Caco-2 (cell line): ENCODE measurements around the gene VRK1. TPM values are rescaled to one million over a fixed set of nuclear protein-coding genes. Genes with fewer than 3 reads are reported as not detected.

Source experiments
- BruUV-seq: library from RNA; stranded (reverse); fragments of 400-500 nt; replicated peaks from 2 replicates; lab custom pipeline; 2021; lab: Mats Ljungman, UMichigan
- CTCF ChIA-PET: fragments of 300-600 bp; sonication (Branson Sonifier 250); formaldehyde crosslinking; loops from one replicate; lab custom pipeline; 2022; ENCODE audit warnings: antibody characterized with exemption; lab: Charles Lee
- POLR2A ChIA-PET: fragments of 300-600 bp; sonication (Branson Sonifier 250); formaldehyde crosslinking; loops from one replicate; lab custom pipeline; 2022; ENCODE audit warnings: antibody characterized with exemption; lab: Charles Lee
- DNase-seq, 2 experiments: peaks; one replicate each; pipeline versions ENCODE4 v3.0.0 to v3.0.0-alpha.2; 2020 to 2022
- H3K27me3 ChIP-seq: replicated peaks from 2 replicates; pipeline ENCODE4 v1.6.0; 2011; ENCODE audit warnings: low read length; ENCODE audit not compliant: control insufficient read depth, insufficient read depth
- H3K36me3 ChIP-seq: 2 replicates; pipeline ENCODE4 v1.5.1; 2011; ENCODE audit warnings: low read length; ENCODE audit not compliant: control insufficient read depth, insufficient read depth
- H3K4me1 ChIP-seq: fragments of 250-450 bp; sonication (Bioruptor Pico); 2 replicates; pipeline ENCODE4 v1.5.1; 2020; ENCODE audit warnings: mild to moderate bottlenecking
- H3K4me3 ChIP-seq: 2 replicates; pipeline ENCODE4 v1.5.1; 2011; ENCODE audit warnings: low read depth, mild to moderate bottlenecking, control low read depth, low read length
- H3K9me3 ChIP-seq: fragments of 250-450 bp; sonication (Bioruptor Pico); 2 replicates; pipeline ENCODE4 v1.5.1; 2020; ENCODE audit warnings: mild to moderate bottlenecking, moderate library complexity
- H3K27ac Mint-ChIP-seq: one replicate; pipeline ENCODE4 v1.8.0; 2022; ENCODE audit warnings: mixed read lengths; ENCODE audit not compliant: unreplicated experiment
- H3K27me3 Mint-ChIP-seq: one replicate; pipeline ENCODE4 v1.8.0; 2022; ENCODE audit warnings: mixed read lengths; ENCODE audit not compliant: insufficient read depth, unreplicated experiment
- H3K36me3 Mint-ChIP-seq: one replicate; pipeline ENCODE4 v1.8.0; 2022; ENCODE audit warnings: mild to moderate bottlenecking, mixed read lengths; ENCODE audit not compliant: insufficient read depth, unreplicated experiment
- H3K4me1 Mint-ChIP-seq: one replicate; pipeline ENCODE4 v1.8.0; 2022; ENCODE audit warnings: low read depth, mixed read lengths; ENCODE audit not compliant: unreplicated experiment
- H3K4me3 Mint-ChIP-seq: one replicate; pipeline ENCODE4 v1.8.0; 2022; ENCODE audit warnings: mild to moderate bottlenecking, moderate library complexity, mixed read lengths; ENCODE audit not compliant: unreplicated experiment
- H3K9me3 Mint-ChIP-seq: one replicate; pipeline ENCODE4 v1.8.0; 2022; ENCODE audit warnings: mixed read lengths; ENCODE audit not compliant: unreplicated experiment
- CTCF ChIP-seq, 2 experiments: fragments of 200-600 bp in 1 of 2; IDR thresholded peaks; 1 replicate in 1 of 2; 2 replicates in 1 of 2; pipeline versions ENCODE4 v1.5.1 to v1.8.0; 2011 to 2022; ENCODE audit warnings: antibody characterized with exemption in 1 of 2, control low read depth in 1 of 2, inconsistent platforms in 1 of 2, low read depth in 1 of 2, low read length in 1 of 2, mild to moderate bottlenecking in 1 of 2, moderate library complexity in 1 of 2; ENCODE audit not compliant: insufficient read depth in 1 of 2, severe bottlenecking in 1 of 2, unreplicated experiment in 1 of 2
- intact Hi-C: fragments of 100-400 bp; cut with micrococcal nuclease; formaldehyde crosslinking; loops from one replicate; pipeline ENCODE4 v1.10.0; 2022; ENCODE audit not compliant: unreplicated experiment
- total RNA-seq: library from RNA; stranded (reverse); gene quantifications from 2 replicates; pipeline ENCODE4 v1.2.3, GENCODE V29; 2022

The VRK1 gene
- total RNA-seq, 1 experiment from 2014 or later, result 42.1 TPM

DNA sequence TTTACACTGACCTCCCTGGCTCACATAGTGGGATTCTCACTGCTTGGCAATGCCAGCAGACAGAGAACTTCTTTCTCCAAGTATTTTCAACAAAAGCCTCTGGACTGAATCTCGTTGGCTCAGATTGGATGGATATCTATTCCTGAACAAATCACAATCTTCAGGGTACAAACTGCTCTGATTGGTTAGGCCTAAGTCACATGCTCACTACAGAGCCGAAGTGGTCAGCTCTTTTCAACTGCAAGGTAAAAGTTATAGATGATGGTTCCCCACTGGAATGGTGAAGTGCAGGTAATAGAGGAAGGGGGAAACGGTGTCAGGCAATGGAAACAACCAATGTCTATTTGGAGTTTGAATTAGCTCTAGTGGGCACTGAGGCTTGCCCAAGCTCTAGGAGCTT is 16.7 kb upstream of the VRK1 start:
- Mint-ChIP-seq H3K4me3 (no peak overlapping the region), H3K27me3 (peaks cover 10% of the 10 kb centered on the region), H3K36me3 (no peaks in the 10 kb centered on the region), H3K9me3 (no peaks in the 10 kb centered on the region), H3K27ac (no peak overlapping the region), H3K4me1 (no peaks in the 10 kb centered on the region)
- no peaks in the 10 kb centered on the region for H3K9me3 ChIP-seq
- H3K4me1 ChIP-seq, result no peaks in the 10 kb centered on the region
- H3K27me3 ChIP-seq, result no peaks in the 10 kb centered on the region
- CTCF ChIA-PET, result interaction anchor here (0.7 kb wide), 1 partner anchor 12 kb away, joined by 3 read pairs; no protein-coding TSS in a partner anchor
- intact Hi-C loops, result no loop called here
- POLR2A ChIA-PET, result no interaction called here
- no peak for TF ChIP-seq CTCF (IDR thresholded peaks at IDR 0.05; ENCODE audit: insufficient read depth in 1 of 2, low read depth in 1 of 2, low read length in 1 of 2, severe bottlenecking in 1 of 2, unreplicated experiment in 1 of 2)
- no TSS peak for BruUV-seq
- DNase-seq, result no peak
- no peak overlapping the region for H3K4me3 ChIP-seq
- no peaks in the 10 kb centered on the region for H3K36me3 ChIP-seq

GRCh38 chr14:96781371-96781770 is 15.8 kb upstream of the VRK1 start:
- ChIA-PET POLR2A (no interaction called here), CTCF (no interaction called here)
- Histone ChIP-seq H3K27me3 (no peaks in the 10 kb centered on the region), H3K4me3 (no peak overlapping the region), H3K36me3 (no peaks in the 10 kb centered on the region), H3K4me1 (no peaks in the 10 kb centered on the region), H3K9me3 (no peaks in the 10 kb centered on the region)
- intact Hi-C loops, result no loop called here
- no peak overlapping the region for H3K4me3 Mint-ChIP-seq
- no peaks in the 10 kb centered on the region for H3K36me3 Mint-ChIP-seq
- no peaks in the 10 kb centered on the region for H3K9me3 Mint-ChIP-seq
- no peak for DNase-seq
- peaks cover 10% of the 10 kb centered on the region for H3K27me3 Mint-ChIP-seq
- BruUV-seq, result no TSS peak
- H3K4me1 Mint-ChIP-seq, result no peaks in the 10 kb centered on the region
- H3K27ac Mint-ChIP-seq, result no peak overlapping the region
- TF ChIP-seq CTCF (IDR thresholded peaks at IDR 0.05; ENCODE audit: insufficient read depth in 1 of 2, low read depth in 1 of 2, low read length in 1 of 2, severe bottlenecking in 1 of 2, unreplicated experiment in 1 of 2), result no peak

GRCh38 chr14:96782436-96782835 is 14.7 kb upstream of the VRK1 start:
- Histone ChIP-seq H3K4me1 (no peaks in the 10 kb centered on the region), H3K36me3 (no peaks in the 10 kb centered on the region), H3K4me3 (no peak overlapping the region), H3K9me3 (no peaks in the 10 kb centered on the region), H3K27me3 (no peaks in the 10 kb centered on the region)
- Mint-ChIP-seq H3K4me3 (no peak overlapping the region), H3K36me3 (no peaks in the 10 kb centered on the region), H3K27me3 (peaks cover 10% of the 10 kb centered on the region), H3K4me1 (no peaks in the 10 kb centered on the region), H3K9me3 (no peaks in the 10 kb centered on the region), H3K27ac (no peak overlapping the region)
- no peak for TF ChIP-seq CTCF (IDR thresholded peaks at IDR 0.05; ENCODE audit: insufficient read depth in 1 of 2, low read depth in 1 of 2, low read length in 1 of 2, severe bottlenecking in 1 of 2, unreplicated experiment in 1 of 2)
- DNase-seq, result no peak
- POLR2A ChIA-PET, result no interaction called here
- no TSS peak for BruUV-seq
- intact Hi-C loops, result no loop called here
- CTCF ChIA-PET, result interaction anchor here (0.8 kb wide), 1 partner anchor 70 kb away, joined by 3 read pairs; no protein-coding TSS in a partner anchor
